Measurements from ENCODE around the gene ATP5F1B. TPM values are rescaled to one million over a fixed set of nuclear protein-coding genes. Genes with fewer than 3 reads are reported as not detected.
A peak's percentile ranks its signal among the peaks of the same experiment; 100 is the strongest.

Gene ATP5F1B
- total RNA-seq, 2 donors from 2014 or later: 155 to 179 TPM

GRCh38 chr12:56632701-56633467 is 12.9 kb downstream of the ATP5F1B start:
- TF ChIP-seq CTCF (IDR thresholded peaks at IDR 0.05) (no peak), POLR2A (IDR thresholded peaks at IDR 0.05) (no peak)
- 46 to 49% methylated on average over 4 of the region's 4 CpGs for WGBS, 2 donors
- H3K9me3 ChIP-seq: no peaks in the 10 kb centered on the region
- H3K36me3 ChIP-seq (replicated peaks in 1 of 2; ENCODE audit: insufficient read depth in 1 of 2, low read depth in 2 of 2): peaks cover under 1 to 2% of the 10 kb centered on the region in 2 donors
- DNase-seq (no peak), ATAC-seq (no peak)
- peak overlapping the region; percentile 43 to 95 (median 74) for H3K27ac ChIP-seq
- no peak overlapping the region for H3K4me3 ChIP-seq
- no peaks in the 10 kb centered on the region for H3K27me3 ChIP-seq
- intact Hi-C loops (cut with DNase I): loop anchor here (10.0 kb wide), 1 partner anchor 92 kb away; the partner anchor contains the start of gene NACA
- peaks cover 71% of the 10 kb centered on the region for H3K4me1 ChIP-seq

- intact Hi-C loops (cut with DNase I): loop anchor here (10.0 kb wide), 1 partner anchor 93 kb away; the partner anchor contains the start of gene NACA
- peak; percentile 68 to 87 (median 80) for DNase-seq
- Histone ChIP-seq H3K36me3 (replicated peaks in 1 of 2; ENCODE audit: insufficient read depth in 1 of 2, low read depth in 2 of 2) (no peaks in the 10 kb centered on the region), H3K27me3 (no peaks in the 10 kb centered on the region), H3K9me3 (no peaks in the 10 kb centered on the region), H3K27ac (peak overlapping the region; percentile 22 to 94 (median 48)), H3K4me3 (no peak overlapping the region), H3K4me1 (peaks cover 63% of the 10 kb centered on the region)
- TF ChIP-seq POLR2A (IDR thresholded peaks at IDR 0.05) (no peak), CTCF (IDR thresholded peaks at IDR 0.05) (no peak)
- 3 to 6% methylated on average over 13 of the region's 13 CpGs for WGBS, 2 donors
- ATAC-seq: no peak
Observed at GRCh38 chr12:56631790-56632700, 13.7 kb downstream of the ATP5F1B start.

GRCh38 chr12:56630180-56630632 is 15.6 kb downstream of the ATP5F1B start, which contains the start of gene BAZ2A:
Gene BAZ2A, minus strand, starts transcription at chr12:56630326. Its CDS starts 12,796 bp downstream, at chr12:56617530.
- no peaks in the 10 kb centered on the region for H3K9me3 ChIP-seq
- ATAC-seq: peak; percentile 72
- H3K4me1 ChIP-seq: peaks cover 53% of the 10 kb centered on the region
- no peaks in the 10 kb centered on the region for H3K36me3 ChIP-seq (replicated peaks in 1 of 2; ENCODE audit: insufficient read depth in 1 of 2, low read depth in 2 of 2)
- H3K4me3 ChIP-seq: peak within 1 kb of the TSS; percentile 81 to 97
- no peak for TF ChIP-seq CTCF (IDR thresholded peaks at IDR 0.05)
- peak in 2 of 3 donors; percentile 21 to 32 for TF ChIP-seq POLR2A (IDR thresholded peaks at IDR 0.05)
- no peaks in the 10 kb centered on the region for H3K27me3 ChIP-seq
- intact Hi-C loops (cut with DNase I): loop anchor here (10.0 kb wide), 1 partner anchor 95 kb away; the partner anchor contains the start of gene NACA
- peak within 1 kb of the TSS; percentile 37 to 94 (median 89) for H3K27ac ChIP-seq
- 0 to 1% methylated on average over 15 to 24 of the region's 31 CpGs for WGBS, 2 donors
- DNase-seq: peak; percentile 84 to 95 (median 88)

- peak in 2 of 4 donors; percentile 28 to 50 for DNase-seq
- TF ChIP-seq POLR2A (IDR thresholded peaks at IDR 0.05) (no peak), CTCF (IDR thresholded peaks at IDR 0.05) (no peak)
- WGBS, 2 donors: 0 to 1% methylated on average over 23 to 46 of the region's 46 CpGs
- Histone ChIP-seq H3K4me3 (peak overlapping the region; percentile 81 to 97), H3K4me1 (peaks cover 53% of the 10 kb centered on the region), H3K9me3 (no peaks in the 10 kb centered on the region), H3K36me3 (replicated peaks in 1 of 2; ENCODE audit: insufficient read depth in 1 of 2, low read depth in 2 of 2) (no peaks in the 10 kb centered on the region), H3K27me3 (no peaks in the 10 kb centered on the region), H3K27ac (peak overlapping the region; percentile 37 to 94 (median 89))
- intact Hi-C loops (cut with DNase I): loop anchor here (10.0 kb wide), 1 partner anchor 95 kb away; the partner anchor contains the start of gene NACA
- peak; percentile 24 for ATAC-seq
Observed at GRCh38 chr12:56629459-56630179, 16.2 kb downstream of the ATP5F1B start.
